Heart left ventricle (tissue), 13 donors: ENCODE results near the gene TTLL7.

Experiments used
- POLR2A ChIP-seq, 2 donors: fragments of 450-650 bp; IDR thresholded peaks; one replicate each; pipeline ENCODE4 v1.6.1; 2017; ENCODE audit warnings: antibody characterized with exemption in 2 of 2, mild to moderate bottlenecking in 2 of 2, moderate library complexity in 2 of 2
- TF ChIP-seq, protein P1 (sequence below), 12 donors: fragments of 200-600 bp; sonication (generic) in 4 of 12; IDR thresholded peaks; one replicate each; pipeline versions ENCODE4 v1.5.0 to v1.8.0; 2018 to 2022; ENCODE audit warnings: antibody characterized with exemption in 12 of 12, mild to moderate bottlenecking in 5 of 12
- donor health status: ischemic (EF 13 %, LVEDD 7.1; RV severe dilation, severe dysfunction).
- donor health status: DM: no; HTN: yes; CAD: no.
- donor health status: DM: no; HTN: no; CAD: no.
- donor health status: ischemic (EF 25% LVEDD 6.9; RV normal size, moderate dysfunction).
- donor health status: ischemic (EF 25% LVEDD 5.7; RV mildly dilated, moderate dysfunction).
- donor health status: ischemic (EF 35%, LVEDD 5.7; RV mildly dilated, moderate dysfunction).
- donor health status: nonischemic (EF 11% LVEDD 7.7; RV severe dilation, severe dysfunction).
- donor health status: DM: yes; HTN: yes; CAD: no.
- donor health status: PGD.
- donor health status: ischemic (EF 29% LVEDD 5.4; RV normal size, mild dysfunction).
- donor health status: nonischemic (EF 23%, LVEDD 6.1; RV moderate dilation, normal function).

DNA sequence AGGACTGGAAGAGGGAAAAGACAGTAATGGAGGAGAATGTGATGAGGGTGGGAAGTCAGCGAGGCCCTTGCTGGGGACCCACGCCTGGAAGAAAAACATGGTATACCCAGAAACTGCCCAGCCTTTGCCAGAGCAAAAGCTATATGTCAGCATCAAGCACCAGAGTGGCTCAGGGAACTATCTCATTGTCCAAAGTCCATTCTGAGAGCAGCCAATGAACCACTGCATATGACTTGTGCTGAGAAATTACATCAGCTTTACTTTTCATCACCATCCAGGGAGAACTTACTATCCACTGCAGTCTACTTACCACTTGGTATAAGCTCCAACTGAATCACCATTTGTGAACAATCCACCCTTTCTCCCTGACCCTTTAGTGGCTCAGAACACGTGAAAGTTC, 148.1 kb downstream of the TTLL7 start:
- TF ChIP-seq, protein P1, sequence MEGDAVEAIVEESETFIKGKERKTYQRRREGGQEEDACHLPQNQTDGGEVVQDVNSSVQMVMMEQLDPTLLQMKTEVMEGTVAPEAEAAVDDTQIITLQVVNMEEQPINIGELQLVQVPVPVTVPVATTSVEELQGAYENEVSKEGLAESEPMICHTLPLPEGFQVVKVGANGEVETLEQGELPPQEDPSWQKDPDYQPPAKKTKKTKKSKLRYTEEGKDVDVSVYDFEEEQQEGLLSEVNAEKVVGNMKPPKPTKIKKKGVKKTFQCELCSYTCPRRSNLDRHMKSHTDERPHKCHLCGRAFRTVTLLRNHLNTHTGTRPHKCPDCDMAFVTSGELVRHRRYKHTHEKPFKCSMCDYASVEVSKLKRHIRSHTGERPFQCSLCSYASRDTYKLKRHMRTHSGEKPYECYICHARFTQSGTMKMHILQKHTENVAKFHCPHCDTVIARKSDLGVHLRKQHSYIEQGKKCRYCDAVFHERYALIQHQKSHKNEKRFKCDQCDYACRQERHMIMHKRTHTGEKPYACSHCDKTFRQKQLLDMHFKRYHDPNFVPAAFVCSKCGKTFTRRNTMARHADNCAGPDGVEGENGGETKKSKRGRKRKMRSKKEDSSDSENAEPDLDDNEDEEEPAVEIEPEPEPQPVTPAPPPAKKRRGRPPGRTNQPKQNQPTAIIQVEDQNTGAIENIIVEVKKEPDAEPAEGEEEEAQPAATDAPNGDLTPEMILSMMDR (IDR thresholded peaks at IDR 0.05): no peak
- no peak for TF ChIP-seq POLR2A (IDR thresholded peaks at IDR 0.05)
